Glutamatergic neuron (in vitro differentiated cells): ENCODE data around the gene GJB3. TPM values are rescaled to one million over a fixed set of nuclear protein-coding genes. Genes with fewer than 3 reads are reported as not detected.

Experiments used
- DNase-seq: peaks from one replicate; pipeline ENCODE4 v3.0.0; 2022
- H3K27ac Mint-ChIP-seq: one replicate; pipeline ENCODE4 v1.8.0; 2020; ENCODE audit warnings: mild to moderate bottlenecking, mixed read lengths, inconsistent platforms; ENCODE audit not compliant: unreplicated experiment
- H3K27me3 Mint-ChIP-seq: one replicate; pipeline ENCODE4 v1.8.0; 2020; ENCODE audit warnings: mild to moderate bottlenecking, moderate library complexity, mixed read lengths, inconsistent platforms; ENCODE audit not compliant: unreplicated experiment
- H3K36me3 Mint-ChIP-seq: one replicate; pipeline ENCODE4 v1.8.0; 2020; ENCODE audit warnings: mild to moderate bottlenecking, mixed read lengths, inconsistent platforms; ENCODE audit not compliant: unreplicated experiment
- H3K4me1 Mint-ChIP-seq: one replicate; pipeline ENCODE4 v1.8.0; 2020; ENCODE audit warnings: mild to moderate bottlenecking, low read depth, mixed read lengths, inconsistent platforms; ENCODE audit not compliant: unreplicated experiment
- H3K4me3 Mint-ChIP-seq: one replicate; pipeline ENCODE4 v1.8.0; 2020; ENCODE audit warnings: mild to moderate bottlenecking, mixed read lengths, inconsistent platforms; ENCODE audit not compliant: unreplicated experiment
- H3K9me3 Mint-ChIP-seq: one replicate; pipeline ENCODE4 v1.8.0; 2020; ENCODE audit warnings: mild to moderate bottlenecking, moderate library complexity, mixed read lengths, inconsistent platforms; ENCODE audit not compliant: unreplicated experiment
- total RNA-seq: library from RNA; stranded (reverse); fragmentation: NEBNext Ultra II Directional; extraction: Animal tissue kit (Norgen Biotek cat#: 25700); gene quantifications from one replicate; pipeline ENCODE4 v1.2.1, GENCODE V29; 2021; ENCODE audit not compliant: unreplicated experiment
- TF ChIP-seq, protein P1 (sequence below): fragments of 200-600 bp; sonication (generic); IDR thresholded peaks from one replicate; pipeline ENCODE4 v1.5.0; 2021; ENCODE audit not compliant: partially characterized antibody, unreplicated experiment

Gene GJB3
- total RNA-seq, 1 donor from 2014 or later: not detected

DNA sequence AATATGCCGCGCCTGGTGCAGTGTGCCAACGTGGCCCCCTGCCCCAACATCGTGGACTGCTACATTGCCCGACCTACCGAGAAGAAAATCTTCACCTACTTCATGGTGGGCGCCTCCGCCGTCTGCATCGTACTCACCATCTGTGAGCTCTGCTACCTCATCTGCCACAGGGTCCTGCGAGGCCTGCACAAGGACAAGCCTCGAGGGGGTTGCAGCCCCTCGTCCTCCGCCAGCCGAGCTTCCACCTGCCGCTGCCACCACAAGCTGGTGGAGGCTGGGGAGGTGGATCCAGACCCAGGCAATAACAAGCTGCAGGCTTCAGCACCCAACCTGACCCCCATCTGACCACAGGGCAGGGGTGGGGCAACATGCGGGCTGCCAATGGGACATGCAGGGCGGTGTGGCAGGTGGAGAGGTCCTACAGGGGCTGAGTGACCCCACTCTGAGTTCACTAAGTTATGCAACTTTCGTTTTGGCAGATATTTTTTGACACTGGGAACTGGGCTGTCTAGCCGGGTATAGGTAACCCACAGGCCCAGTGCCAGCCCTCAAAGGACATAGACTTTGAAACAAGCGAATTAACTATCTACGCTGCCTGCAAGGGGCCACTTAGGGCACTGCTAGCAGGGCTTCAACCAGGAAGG, 4.3 kb downstream of the GJB3 start:
- Mint-ChIP-seq H3K27ac (no peak overlapping the region), H3K9me3 (peaks cover 1% of the 10 kb centered on the region), H3K4me3 (no peak overlapping the region), H3K27me3 (peaks cover 8% of the 10 kb centered on the region), H3K4me1 (peaks cover 2% of the 10 kb centered on the region), H3K36me3 (no peaks in the 10 kb centered on the region)
- DNase-seq: no peak
- TF ChIP-seq, protein P1, sequence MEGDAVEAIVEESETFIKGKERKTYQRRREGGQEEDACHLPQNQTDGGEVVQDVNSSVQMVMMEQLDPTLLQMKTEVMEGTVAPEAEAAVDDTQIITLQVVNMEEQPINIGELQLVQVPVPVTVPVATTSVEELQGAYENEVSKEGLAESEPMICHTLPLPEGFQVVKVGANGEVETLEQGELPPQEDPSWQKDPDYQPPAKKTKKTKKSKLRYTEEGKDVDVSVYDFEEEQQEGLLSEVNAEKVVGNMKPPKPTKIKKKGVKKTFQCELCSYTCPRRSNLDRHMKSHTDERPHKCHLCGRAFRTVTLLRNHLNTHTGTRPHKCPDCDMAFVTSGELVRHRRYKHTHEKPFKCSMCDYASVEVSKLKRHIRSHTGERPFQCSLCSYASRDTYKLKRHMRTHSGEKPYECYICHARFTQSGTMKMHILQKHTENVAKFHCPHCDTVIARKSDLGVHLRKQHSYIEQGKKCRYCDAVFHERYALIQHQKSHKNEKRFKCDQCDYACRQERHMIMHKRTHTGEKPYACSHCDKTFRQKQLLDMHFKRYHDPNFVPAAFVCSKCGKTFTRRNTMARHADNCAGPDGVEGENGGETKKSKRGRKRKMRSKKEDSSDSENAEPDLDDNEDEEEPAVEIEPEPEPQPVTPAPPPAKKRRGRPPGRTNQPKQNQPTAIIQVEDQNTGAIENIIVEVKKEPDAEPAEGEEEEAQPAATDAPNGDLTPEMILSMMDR: no peak

DNA sequence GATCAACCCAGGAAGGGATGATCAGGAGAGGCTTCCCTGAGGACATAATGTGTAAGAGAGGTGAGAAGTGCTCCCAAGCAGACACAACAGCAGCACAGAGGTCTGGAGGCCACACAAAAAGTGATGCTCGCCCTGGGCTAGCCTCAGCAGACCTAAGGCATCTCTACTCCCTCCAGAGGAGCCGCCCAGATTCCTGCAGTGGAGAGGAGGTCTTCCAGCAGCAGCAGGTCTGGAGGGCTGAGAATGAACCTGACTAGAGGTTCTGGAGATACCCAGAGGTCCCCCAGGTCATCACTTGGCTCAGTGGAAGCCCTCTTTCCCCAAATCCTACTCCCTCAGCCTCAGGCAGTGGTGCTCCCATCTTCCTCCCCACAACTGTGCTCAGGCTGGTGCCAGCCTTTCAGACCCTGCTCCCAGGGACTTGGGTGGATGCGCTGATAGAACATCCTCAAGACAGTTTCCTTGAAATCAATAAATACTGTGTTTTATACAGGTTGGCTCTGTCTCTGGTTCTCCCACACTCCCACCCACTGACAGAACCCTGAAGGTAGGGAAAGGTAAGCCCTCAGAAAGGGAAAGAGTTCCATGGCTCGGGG, 5.0 kb downstream of the GJB3 start:
- Mint-ChIP-seq H3K27me3 (peaks cover 10% of the 10 kb centered on the region), H3K4me3 (no peak overlapping the region), H3K4me1 (peaks cover 2% of the 10 kb centered on the region), H3K36me3 (no peaks in the 10 kb centered on the region), H3K9me3 (peaks cover 4% of the 10 kb centered on the region), H3K27ac (no peak overlapping the region)
- TF ChIP-seq, protein P1: no peak
- DNase-seq: no peak

DNA sequence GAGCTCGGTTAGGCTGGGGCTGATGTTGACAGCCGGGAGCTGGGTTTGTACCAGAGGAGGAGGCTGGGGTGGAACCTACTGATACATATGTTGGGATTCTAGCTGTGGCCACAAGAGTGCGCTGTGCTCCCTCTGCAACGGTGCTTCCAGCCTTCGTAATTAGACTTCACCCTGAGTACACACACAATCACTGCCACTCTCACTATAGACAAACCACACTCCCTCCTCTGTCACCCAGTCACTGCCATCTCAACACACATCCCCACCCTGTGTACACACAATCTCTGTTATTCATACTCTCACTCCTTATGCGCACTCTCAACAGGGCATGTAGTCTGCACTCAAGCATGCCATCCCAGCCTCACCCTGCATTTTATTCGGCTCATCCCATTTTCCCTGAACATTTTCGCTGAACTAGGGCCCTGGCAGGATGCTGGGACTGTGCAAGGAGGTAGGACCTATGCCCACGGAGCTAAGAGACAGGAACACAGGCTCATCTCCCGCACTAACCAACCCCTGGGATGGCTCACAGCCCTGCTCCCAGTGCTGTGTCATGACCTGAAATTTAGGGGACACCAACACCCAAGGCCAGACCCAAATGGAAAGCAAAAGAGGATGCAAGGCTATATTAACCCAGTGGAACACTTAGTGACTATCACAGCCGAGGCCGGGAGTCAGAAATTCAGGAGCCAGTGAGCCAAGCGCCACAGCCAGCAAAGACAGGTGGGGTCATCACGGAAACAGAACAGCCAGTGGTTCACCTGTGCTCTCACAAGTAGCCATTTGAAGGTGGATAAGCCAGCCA, 5.7 kb downstream of the GJB3 start:
- Mint-ChIP-seq H3K4me1 (peaks cover 2% of the 10 kb centered on the region), H3K4me3 (no peak overlapping the region), H3K9me3 (peaks cover 5% of the 10 kb centered on the region), H3K27ac (no peak overlapping the region), H3K27me3 (peaks cover 10% of the 10 kb centered on the region), H3K36me3 (no peaks in the 10 kb centered on the region)
- peak; percentile 78 for DNase-seq
- TF ChIP-seq, protein P1: peak; percentile 81

DNA sequence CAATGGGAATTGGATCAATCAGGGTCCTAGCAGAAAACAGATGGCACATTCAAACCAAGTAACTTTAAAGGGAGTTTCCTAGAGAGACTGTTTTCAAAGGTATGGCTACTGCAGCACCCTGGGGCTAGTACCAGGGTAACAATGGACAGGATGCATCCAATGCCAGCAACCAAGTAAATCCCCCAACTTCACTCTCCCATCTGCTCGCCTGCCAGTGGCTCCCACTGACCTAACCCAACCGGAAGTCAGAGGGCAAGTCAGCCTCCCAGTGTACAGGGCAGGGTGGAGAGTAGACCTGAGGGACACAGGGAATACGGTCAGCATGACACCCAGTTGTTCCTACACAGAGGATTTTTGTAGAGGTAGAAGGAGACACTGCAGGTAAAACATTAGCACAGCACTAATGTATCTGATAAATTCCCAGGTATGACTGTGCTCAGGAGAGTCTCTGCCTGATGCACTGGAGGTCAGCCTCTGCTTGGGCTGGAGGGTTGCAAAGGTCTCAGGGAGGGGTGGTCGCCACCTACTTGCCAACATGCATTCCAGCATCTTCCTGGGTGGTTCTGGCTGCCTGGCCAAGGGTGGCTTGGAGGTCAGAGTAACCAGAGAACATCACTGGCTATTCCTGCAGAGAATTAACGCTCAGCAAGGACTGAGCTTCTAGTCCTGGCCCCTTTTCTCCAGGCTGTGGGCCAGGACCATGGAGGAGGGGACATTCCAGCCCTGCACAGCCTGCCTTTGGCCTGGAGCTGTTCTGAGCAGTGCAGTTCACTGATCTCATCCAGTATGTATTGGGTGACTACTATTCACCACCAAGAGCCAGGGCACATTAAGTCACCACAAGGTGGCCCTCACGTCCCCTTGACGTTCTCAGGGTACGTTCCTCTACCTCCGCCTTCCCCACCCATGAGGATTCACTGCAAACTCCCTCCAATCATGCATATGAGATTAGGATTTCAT, 6.7 kb downstream of the GJB3 start:
- peaks cover 7% of the 10 kb centered on the region for H3K4me1 Mint-ChIP-seq
- TF ChIP-seq, protein P1: no peak
- DNase-seq: no peak
- H3K9me3 Mint-ChIP-seq: peaks cover 5% of the 10 kb centered on the region
- no peaks in the 10 kb centered on the region for H3K36me3 Mint-ChIP-seq
- H3K27ac Mint-ChIP-seq: no peak overlapping the region
- peaks cover 14% of the 10 kb centered on the region for H3K27me3 Mint-ChIP-seq
- no peak overlapping the region for H3K4me3 Mint-ChIP-seq
